ENCODE results near the gene RBM20. TPM values are rescaled to one million over a fixed set of nuclear protein-coding genes. Genes with fewer than 3 reads are reported as not detected.

Gene RBM20
- total and polyA plus RNA-seq, 2 experiments from 2014 or later, result 0.05 to 0.17 TPM

GRCh38 chr10:110788620-110789385 lies 144.7 kb downstream of the RBM20 start:
- TF ChIP-seq POLR2AphosphoS5 (IDR thresholded peaks at IDR 0.05; ENCODE audit: low read depth) (no peak), REST (IDR thresholded peaks at IDR 0.05; ENCODE audit: unreplicated experiment) (no peak), EZH2 (IDR thresholded peaks at IDR 0.05; ENCODE audit: low read depth, unreplicated experiment) (no peak), ZNF462 (CRISPR knock-in tag; IDR thresholded peaks at IDR 0.05) (no peak), EZH2phosphoT487 (IDR thresholded peaks at IDR 0.05; ENCODE audit: unreplicated experiment) (no peak), NANOG (IDR thresholded peaks at IDR 0.05; ENCODE audit: borderline replicate concordance) (no peak), CTCF (conservative IDR thresholded peaks at IDR 0.05; ENCODE audit: low read depth in 2 of 2) (no peak), ZNF331 (CRISPR knock-in tag; IDR thresholded peaks at IDR 0.05; ENCODE audit: low read depth) (no peak), CREB1 (CRISPR knock-in tag; IDR thresholded peaks at IDR 0.05; ENCODE audit: low read depth) (no peak), ETS1 (IDR thresholded peaks at IDR 0.05) (no peak)
- no peaks in the 10 kb centered on the region for H4K20me1 ChIP-seq (replicated peaks; ENCODE audit: insufficient read depth)
- no peak overlapping the region for H3K27ac ChIP-seq (ENCODE audit: low read depth)
- H3K9me2 ChIP-seq (ENCODE audit: insufficient read depth), result no peaks in the 10 kb centered on the region
- Mint-ChIP-seq H3K36me3 (ENCODE audit: low read depth) (no peaks in the 10 kb centered on the region), H3K4me1 (peaks cover 10% of the 10 kb centered on the region), H3K27me3 (ENCODE audit: insufficient read depth, low read depth, poor library complexity) (peaks cover 2% of the 10 kb centered on the region), H3K9me3 (no peaks in the 10 kb centered on the region), H3K4me3 (no peak overlapping the region), H3K27ac (no peak overlapping the region)
- no peak for DNase-seq (ENCODE audit: low spot score)
- H3K4me1 ChIP-seq (ENCODE audit: insufficient read depth), result no peaks in the 10 kb centered on the region
- no peak overlapping the region for H3K4me2 ChIP-seq
- H3K27me3 ChIP-seq (ENCODE audit: insufficient read depth), result no peaks in the 10 kb centered on the region
- 0 out of 2 replicates have a peak overlapping the region, but pooled peaks have one; percentile 18 for H2AFZ ChIP-seq
- no peaks in the 10 kb centered on the region for H3F3A ChIP-seq (replicated peaks; ENCODE audit: low read depth)
- H3K79me2 ChIP-seq (replicated peaks; ENCODE audit: insufficient read depth), result no peaks in the 10 kb centered on the region
- ATAC-seq, result no peak
- no peaks in the 10 kb centered on the region for H3K36me3 ChIP-seq (ENCODE audit: insufficient read depth)
- H3K4me3 ChIP-seq, result no peak overlapping the region

Data from GM23338 (cell line).